Stimulated activated CD8-positive, alpha-beta memory T cell treated with anti-CD3 and anti-CD28 coated beads, Interleukin-7, amount 100 ng/mL, for 1 hour (primary cell): ENCODE results near the gene MAD1L1.
"Not testable (repeated sequence)": the region's sequence is repeated elsewhere in the genome, so short reads cannot be mapped to it uniquely, and the experiment has no call there.

Experiments used
- DNase-seq, 2 donors: peaks; one replicate each; pipeline ENCODE4 v3.0.0-alpha.2; 2020; ENCODE audit warnings: low read depth in 2 of 2

The MAD1L1 gene

DNA sequence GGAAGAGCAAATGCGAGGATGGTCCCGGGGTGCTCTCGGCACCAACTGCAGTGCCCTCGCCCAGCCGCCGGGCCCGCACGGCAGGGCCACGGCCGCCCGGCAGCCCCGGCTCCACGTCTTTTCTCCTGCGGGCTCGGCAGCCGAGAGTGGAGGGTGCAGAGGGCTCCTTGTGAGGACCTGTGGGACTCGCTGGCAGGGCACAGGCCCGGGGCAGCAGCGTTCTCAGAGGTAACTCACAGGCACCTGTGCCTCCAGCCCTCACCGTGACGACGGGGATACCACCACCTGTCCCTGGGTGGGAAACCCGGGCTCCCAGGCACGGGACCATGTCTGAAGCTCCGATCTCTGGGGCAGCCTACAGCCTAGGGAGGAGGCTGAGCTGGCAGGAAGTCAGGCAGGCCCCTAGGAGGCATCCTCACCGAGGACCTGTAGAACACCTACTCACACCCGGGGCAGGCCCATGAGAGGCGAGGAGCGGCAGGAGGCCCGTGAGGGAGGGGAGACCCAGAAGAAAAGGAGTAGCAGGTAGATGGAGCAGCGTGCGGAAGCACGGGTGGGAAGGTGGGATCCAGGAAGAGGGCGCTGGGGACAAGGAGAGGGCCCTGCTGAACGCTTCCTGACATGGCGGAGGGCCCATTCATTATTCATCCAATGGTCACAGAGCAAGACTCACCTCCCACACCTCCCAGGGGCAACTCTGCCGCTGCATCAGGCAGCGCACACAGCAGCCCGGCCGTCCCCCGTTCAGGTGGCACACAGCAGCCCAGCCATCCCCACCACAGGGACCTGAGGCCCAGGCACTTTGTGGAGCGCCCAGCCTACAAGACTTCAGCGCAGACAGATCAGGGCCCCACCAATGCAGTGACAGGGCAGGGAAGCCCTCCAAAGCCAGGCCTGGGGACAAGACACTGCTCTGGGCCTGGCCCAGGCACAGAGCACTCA, 244.9 kb downstream of the MAD1L1 start:
- no peak for DNase-seq

DNA sequence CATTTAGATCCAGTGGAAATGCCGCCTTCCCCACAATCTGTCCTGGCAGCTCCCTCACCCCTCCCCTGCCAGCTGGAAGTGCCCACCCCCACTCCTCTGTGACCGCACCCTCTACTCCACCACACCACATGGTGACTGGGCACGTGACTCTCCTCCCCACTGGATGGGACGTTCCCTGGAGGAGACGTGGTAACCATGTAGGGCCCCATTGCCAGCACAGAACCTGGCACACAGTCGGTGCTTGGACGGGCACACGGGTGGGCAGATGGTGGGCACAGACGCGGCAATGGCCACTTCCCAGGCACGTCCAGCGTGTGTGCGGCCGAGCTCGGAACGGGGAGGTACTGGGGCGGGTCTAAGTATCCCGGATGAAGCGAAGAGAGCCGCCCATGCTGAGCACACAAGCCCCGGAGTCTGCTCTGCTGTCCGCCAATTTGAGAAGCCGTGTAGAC, 245.6 kb downstream of the MAD1L1 start:
- no peak for DNase-seq

DNA sequence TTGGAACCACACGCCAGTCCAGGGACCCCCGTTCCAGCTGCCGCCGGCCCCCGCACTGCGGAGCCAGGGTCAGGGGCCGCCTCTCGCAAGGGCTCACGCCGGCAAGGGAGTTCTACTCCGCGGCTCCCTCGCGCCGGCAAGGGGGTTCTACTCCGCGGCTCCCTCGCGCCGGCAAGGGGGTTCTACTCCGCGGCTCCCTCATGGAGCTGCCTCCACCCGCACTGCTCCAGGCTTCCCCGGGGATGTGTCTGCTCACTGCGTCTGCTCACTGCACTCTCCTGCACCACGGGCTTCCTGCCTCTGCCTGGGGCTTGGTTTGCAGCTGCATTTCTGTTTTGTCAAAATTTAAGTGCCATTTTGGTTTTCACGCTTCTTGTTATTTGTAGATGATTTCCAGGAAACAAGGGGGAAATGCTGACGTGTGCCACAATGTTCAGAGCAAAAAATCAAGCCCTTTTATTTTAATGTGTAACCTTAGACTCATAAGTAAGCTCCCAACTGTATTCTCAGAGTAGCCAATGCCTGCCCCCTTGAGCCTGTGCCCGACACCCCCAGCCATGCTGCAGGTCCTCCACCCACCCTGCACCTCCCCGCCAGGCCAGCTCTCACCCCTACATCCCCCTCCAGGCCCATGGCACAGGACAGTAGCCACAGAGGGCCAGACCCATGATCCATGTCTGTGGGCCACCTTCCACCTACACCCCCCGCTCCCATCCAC, 246.2 kb downstream of the MAD1L1 start:
- no peak for DNase-seq

GRCh38 chr7:1985936-1986335, 246.8 kb downstream of the MAD1L1 start:
- DNase-seq = no peak

GRCh38 chr7:1985042-1985441, 247.7 kb downstream of the MAD1L1 start:
- DNase-seq = no peak

- no peak for DNase-seq
These were observed 250.9 kb downstream of the MAD1L1 start for GRCh38 chr7:1981878-1982230.

GRCh38 chr7:1981201-1981877, 251.4 kb downstream of the MAD1L1 start:
- DNase-seq = no peak

- no peak for DNase-seq
These were observed 252.9 kb downstream of the MAD1L1 start for GRCh38 chr7:1979591-1980560.

GRCh38 chr7:1978656-1979590, 253.8 kb downstream of the MAD1L1 start:
- DNase-seq = no peak

GRCh38 chr7:1977876-1978441, 254.8 kb downstream of the MAD1L1 start:
- DNase-seq = no peak

DNA sequence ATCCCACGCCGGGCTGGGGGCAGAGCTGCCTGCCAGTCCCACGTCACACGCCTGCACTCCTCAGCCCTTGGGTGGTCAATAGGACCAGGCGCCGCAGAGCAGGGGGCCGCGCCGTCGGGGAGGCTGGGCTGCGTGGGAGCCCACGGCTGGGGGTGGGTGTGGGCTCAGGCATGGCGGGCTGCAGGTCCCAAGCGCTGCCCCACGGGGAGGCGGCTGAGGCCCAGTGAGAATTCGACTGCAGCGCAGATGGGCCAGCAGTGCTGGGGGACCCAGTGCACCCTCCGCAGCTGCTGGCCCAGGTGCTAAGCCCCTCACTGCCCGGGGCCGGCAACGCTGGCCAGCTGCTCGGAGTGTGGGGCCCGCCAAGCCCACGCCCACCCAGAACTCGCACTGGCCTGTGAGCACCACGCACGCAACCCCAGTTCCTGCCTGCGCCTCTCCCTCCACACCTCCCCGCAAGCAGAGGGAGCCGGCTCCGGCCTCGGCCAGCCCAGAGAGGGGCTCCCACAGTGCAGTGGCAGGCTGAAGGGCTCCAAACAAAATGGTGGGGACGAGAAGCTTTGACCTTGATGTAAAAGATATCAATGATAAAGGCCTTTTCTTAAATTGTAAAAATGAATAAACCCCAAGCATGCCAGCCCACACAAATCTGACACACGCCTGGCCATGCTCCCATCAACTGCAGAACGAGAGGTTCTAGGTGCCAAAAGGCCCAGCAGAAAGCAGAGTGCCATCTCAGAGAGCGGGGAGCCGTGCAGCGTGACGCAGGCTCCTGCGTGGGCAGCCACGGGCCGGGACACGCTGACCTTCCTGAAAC, 255.5 kb downstream of the MAD1L1 start:
- DNase-seq = no peak

DNA sequence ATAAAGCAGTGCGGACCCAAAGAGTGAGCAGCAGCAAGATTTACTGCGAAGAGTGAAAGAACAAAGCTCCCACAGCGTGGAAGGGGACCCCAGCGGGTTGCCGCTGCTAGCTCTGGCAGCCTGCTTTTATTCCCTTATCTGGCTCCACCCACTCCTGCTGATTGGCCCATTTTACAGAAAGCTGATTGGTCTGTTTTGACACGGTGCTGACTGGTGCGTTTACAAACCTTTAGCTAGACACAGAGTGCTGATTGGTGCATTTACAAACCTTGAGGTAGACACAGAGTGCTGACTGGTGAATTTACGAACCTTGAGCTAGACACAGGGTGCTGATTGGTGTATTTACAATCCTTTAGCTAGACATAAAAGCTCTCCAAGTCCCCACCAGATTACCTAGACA, 256.2 kb downstream of the MAD1L1 start:
- DNase-seq = not testable (repeated sequence)

DNA sequence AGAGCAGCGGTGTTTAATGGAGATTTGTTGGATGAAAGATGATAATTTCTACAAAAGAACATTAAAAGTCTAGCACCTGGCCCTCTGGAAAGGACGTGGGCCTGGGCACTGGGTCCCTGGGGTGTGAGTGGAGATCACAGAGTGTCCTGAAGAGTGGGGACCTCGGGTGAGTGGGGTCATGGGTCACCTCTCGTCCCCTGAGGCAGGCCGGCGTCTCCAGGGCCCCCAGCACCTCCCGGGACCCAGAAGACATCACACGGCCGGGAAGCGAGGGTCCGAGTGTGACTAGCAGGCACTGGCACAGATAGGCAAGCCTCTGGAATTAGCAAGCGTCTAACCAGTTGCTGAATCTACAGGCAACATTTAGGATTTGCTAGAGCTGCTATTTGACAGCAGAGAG, 257.2 kb downstream of the MAD1L1 start:
- no peak for DNase-seq

DNA sequence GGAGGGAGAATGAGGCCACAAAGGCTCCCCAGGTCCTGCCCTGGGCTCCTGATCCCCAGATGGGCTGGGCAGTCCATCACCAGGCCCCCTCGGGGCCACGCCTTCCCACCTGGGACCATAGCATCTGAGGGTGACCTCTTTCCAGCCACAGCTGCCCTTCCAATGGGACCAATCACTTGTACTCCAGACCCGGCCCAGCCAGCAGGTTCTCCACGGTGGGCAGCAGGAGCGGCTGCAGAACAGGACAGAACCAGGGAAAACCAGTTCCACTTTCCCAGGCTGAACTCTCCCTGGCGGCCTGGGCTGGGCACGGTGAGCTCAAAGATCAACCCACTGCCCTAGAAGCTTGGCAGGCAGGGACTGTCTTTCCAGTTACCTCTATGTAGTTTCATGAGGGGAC, 257.6 kb downstream of the MAD1L1 start:
- DNase-seq = no peak

DNA sequence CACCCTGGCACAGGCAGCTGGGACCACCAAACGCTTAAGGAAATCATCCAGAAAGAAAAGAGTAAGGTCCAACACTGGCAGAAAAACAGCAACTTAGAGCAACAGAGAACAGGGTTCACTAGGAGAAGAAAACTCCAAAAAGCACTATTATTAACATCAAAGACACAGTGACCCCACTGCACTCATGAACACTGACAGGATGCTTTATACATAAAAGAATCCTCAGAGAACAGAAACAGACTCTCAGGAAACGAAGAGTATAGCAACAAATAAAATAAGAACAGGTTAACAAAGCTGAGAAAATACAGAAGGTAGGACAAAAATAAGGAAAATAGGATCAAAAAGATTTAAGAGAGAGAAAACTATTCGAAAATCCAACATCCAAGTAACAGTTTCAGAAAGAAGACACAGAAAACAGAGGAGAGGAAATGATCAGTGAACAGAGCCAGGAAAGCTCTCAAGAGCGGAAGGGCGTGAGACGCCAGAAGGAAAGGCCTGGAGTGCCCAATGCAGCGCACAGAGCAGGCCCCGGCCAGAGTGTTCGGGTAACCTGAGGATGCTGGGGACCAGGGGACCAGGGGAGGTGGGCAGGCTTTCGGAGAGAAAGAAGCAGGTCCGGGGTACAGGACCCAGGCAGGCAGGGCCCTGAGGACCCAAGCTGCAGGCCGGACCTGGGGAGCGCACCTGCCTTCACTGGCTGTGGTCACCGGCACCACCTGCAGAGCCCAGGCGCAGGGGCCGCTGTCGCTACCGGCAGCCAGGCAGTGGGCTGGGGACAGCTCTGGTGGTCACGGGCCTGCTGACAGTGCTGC, 258.2 kb downstream of the MAD1L1 start:
- DNase-seq = no peak

DNA sequence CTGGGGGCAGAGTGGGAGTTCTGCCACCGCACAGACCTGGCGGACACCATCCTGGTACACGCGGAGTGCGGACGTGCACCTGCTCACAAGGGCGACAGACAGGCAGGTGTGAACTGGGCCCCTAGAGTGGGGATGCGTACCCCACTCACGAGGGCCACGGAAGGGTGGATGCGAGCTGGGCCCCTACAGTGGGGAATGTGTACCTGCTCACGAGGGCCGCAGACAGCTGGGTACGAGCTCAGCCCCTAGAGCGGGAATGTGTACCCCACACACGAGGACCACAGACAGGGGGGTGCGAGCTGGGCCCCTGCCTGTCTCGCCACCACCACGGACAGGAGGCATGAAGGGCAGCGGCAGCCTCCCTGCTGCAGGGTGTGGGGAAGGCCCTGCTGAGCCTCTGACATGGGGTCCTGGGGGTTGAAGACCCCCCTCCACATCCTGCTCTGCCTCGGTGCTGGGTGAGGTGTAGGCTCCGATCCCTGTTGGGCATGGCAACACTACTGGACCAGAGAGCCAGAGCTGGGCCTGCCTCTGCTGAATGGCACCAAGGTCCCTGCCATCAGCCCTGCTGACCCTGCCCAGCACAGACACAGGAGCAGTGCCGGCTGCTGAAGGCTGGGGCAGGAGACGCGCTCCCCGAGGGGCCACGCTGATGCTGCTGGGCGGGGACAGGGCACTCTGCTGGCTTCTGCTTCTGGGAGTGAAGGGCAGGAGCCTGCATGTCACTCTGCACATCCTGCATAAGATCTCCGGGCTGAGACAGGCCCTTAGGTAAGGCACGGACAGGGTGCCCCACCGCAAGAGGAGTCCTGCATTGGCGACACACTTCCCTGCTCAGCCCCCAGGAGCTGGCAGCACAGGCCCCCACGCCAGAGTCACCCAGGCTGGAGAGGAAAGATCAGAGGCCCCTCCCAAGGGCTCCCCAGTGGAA, 259.2 kb downstream of the MAD1L1 start:
- no peak for DNase-seq

GRCh38 chr7:1972744-1973143, 260.0 kb downstream of the MAD1L1 start:
- no peak for DNase-seq
